Measurements from ENCODE around the gene CALML5. TPM values are rescaled to one million over a fixed set of nuclear protein-coding genes. Genes with fewer than 3 reads are reported as not detected.

Gene CALML5
- total and polyA plus RNA-seq, 2 experiments from 2014 or later: not detected

DNA sequence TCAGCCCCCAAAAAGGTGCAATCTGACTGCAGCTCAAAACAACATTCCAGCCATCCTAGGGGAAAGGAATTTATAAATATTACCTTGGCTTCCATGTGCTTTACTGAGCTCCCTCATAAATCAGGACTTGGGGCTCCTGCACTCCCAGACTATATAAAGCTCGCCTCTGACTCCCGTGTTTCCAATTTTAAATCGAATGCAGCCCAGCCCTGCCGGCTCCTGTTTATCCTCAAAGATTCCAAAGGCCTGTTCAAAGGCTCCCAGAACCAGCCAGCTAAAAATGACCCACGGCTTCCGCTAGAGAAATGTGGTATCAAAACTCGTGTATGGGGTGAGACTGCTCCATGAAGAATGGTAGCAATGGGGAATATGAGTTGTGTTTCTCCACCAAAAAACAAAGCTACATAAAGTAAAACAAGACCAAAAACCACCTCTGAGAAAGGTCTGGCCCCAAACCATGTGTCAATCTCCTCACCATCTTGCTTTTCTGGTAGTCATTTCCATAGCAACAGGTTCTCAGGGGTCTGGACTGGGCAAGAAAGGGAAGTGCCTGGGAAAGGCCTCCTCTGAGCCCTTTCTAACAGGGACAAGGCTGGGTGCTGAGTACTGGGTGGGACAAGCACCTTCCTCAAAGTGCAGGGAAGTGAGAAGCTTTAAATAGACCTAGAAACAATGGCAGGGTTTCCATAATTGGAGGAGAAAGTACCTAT, 30.5 kb upstream of the CALML5 start:
- in situ Hi-C loops (cut with MboI): no loop called here
- no peak overlapping the region for H2AFZ ChIP-seq
- DNase-seq: no peak
- H4K20me1 ChIP-seq (ENCODE audit: insufficient read depth): no peaks in the 10 kb centered on the region
- H3K36me3 ChIP-seq (ENCODE audit: low read depth): no peaks in the 10 kb centered on the region
- H3K9me2 ChIP-seq (ENCODE audit: insufficient read depth): no peaks in the 10 kb centered on the region
- no peak overlapping the region for H3K4me3 ChIP-seq
- TF ChIP-seq EZH2phosphoT487 (IDR thresholded peaks at IDR 0.05; ENCODE audit: insufficient read depth, low read depth) (no peak), EZH2 (IDR thresholded peaks at IDR 0.05; ENCODE audit: insufficient read depth, poor library complexity, severe bottlenecking) (no peak)
- H3K4me1 ChIP-seq (ENCODE audit: insufficient read depth): no peaks in the 10 kb centered on the region; the same call in 1 of the 2 replicates
- no peak overlapping the region for H3K9ac ChIP-seq
- no peaks in the 10 kb centered on the region for H3K79me2 ChIP-seq (ENCODE audit: insufficient read depth)
- H3K27ac ChIP-seq: no peak overlapping the region
- H3K9me3 ChIP-seq (ENCODE audit: low read depth): no peaks in the 10 kb centered on the region
- 0 out of 2 replicates have a peak, but pooled peaks cover 4% of the 10 kb centered on the region for H3F3A ChIP-seq (ENCODE audit: insufficient read depth)
- WGBS, 2 experiments (ENCODE audit: low coverage in 1 of 2, low lambda C conversion rate in 2 of 2, missing lambda C conversion rate in 2 of 2): 81 to 87% methylated on average over 7 of the region's 7 CpGs
- H3K27me3 ChIP-seq (replicated peaks; ENCODE audit: insufficient read depth): no peaks in the 10 kb centered on the region
- H3K4me2 ChIP-seq (ENCODE audit: unreplicated experiment): no peak overlapping the region

- H3F3A ChIP-seq (ENCODE audit: insufficient read depth): no peaks in the 10 kb centered on the region
- no peaks in the 10 kb centered on the region for H3K36me3 ChIP-seq (ENCODE audit: low read depth)
- H3K79me2 ChIP-seq (ENCODE audit: insufficient read depth): no peaks in the 10 kb centered on the region
- TF ChIP-seq EZH2phosphoT487 (IDR thresholded peaks at IDR 0.05; ENCODE audit: insufficient read depth, low read depth) (no peak), EZH2 (IDR thresholded peaks at IDR 0.05; ENCODE audit: insufficient read depth, poor library complexity, severe bottlenecking) (no peak)
- in situ Hi-C loops (cut with MboI): no loop called here
- H3K27me3 ChIP-seq (replicated peaks; ENCODE audit: insufficient read depth): no peaks in the 10 kb centered on the region
- H3K4me3 ChIP-seq: no peak overlapping the region
- H3K4me2 ChIP-seq (ENCODE audit: unreplicated experiment): no peak overlapping the region
- H3K9ac ChIP-seq: no peak overlapping the region
- DNase-seq: no peak
- H3K9me2 ChIP-seq (ENCODE audit: insufficient read depth): no peaks in the 10 kb centered on the region
- H2AFZ ChIP-seq: no peak overlapping the region
- WGBS, 2 experiments (ENCODE audit: low coverage in 1 of 2, low lambda C conversion rate in 2 of 2, missing lambda C conversion rate in 2 of 2): 64 to 70% methylated on average over 11 of the region's 11 CpGs
- no peak overlapping the region for H3K27ac ChIP-seq
- H3K9me3 ChIP-seq (ENCODE audit: low read depth): no peaks in the 10 kb centered on the region
- no peaks in the 10 kb centered on the region for H3K4me1 ChIP-seq (ENCODE audit: insufficient read depth)
- no peaks in the 10 kb centered on the region for H4K20me1 ChIP-seq (ENCODE audit: insufficient read depth)
Observed at GRCh38 chr10:5528989-5529701, 29.8 kb upstream of the CALML5 start.

DNA sequence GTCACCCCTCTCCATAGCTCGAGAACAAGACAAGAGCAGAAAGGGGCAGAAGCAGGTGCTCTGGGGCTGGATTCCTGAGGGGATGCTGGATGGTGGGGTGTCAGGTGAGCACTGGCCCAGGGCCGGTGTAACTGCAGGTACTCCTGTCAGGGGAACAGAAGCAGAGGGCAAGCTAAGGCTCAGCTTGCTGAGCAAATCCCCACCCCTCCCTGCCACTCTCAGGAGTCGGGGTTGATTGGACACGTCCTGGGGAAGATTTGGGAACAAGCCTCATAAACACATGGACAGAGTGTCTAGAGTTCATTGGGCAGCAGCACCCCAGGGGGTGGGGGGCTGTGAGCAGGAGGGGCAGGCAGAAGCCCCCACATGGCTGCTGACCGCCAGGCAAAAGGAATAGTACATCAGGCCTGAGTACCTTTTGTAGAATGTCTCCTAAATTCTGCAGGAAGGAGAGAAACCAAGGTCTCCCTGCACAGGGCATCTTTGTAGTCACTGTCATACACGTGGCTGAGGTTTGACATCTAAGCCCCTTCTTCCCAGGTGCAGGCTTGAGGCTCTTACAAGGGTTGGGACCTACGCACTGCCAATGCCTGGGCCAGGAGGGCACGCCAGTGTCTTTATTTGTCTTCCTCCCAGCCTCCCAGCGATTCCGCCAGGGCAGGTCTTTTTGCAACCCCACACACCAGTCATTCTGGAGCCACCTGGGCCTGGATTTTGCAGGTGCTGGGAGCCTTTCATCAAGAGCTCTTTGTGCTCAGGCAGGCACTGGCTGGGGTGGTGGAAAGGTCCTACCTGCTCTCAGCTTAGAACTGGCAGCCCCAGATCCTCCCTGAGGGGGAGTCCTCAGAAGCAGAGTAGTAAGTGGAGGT, 28.2 kb upstream of the CALML5 start:
- H3K9me3 ChIP-seq (ENCODE audit: low read depth): no peaks in the 10 kb centered on the region
- no peak overlapping the region for H3K9ac ChIP-seq
- H3K4me1 ChIP-seq (ENCODE audit: insufficient read depth): no peaks in the 10 kb centered on the region
- no peak for DNase-seq
- no peaks in the 10 kb centered on the region for H3K9me2 ChIP-seq (ENCODE audit: insufficient read depth)
- no peak overlapping the region for H3K4me2 ChIP-seq (ENCODE audit: unreplicated experiment)
- no peaks in the 10 kb centered on the region for H3K27me3 ChIP-seq (replicated peaks; ENCODE audit: insufficient read depth)
- H3K79me2 ChIP-seq (ENCODE audit: insufficient read depth): no peaks in the 10 kb centered on the region
- H3F3A ChIP-seq (ENCODE audit: insufficient read depth): no peaks in the 10 kb centered on the region
- TF ChIP-seq EZH2phosphoT487 (IDR thresholded peaks at IDR 0.05; ENCODE audit: insufficient read depth, low read depth): no peak
- TF ChIP-seq EZH2 (IDR thresholded peaks at IDR 0.05; ENCODE audit: insufficient read depth, poor library complexity, severe bottlenecking): no peak
- no peak overlapping the region for H3K27ac ChIP-seq
- in situ Hi-C loops (cut with MboI): no loop called here
- H2AFZ ChIP-seq: no peak overlapping the region
- no peaks in the 10 kb centered on the region for H3K36me3 ChIP-seq (ENCODE audit: low read depth)
- WGBS, 2 experiments (ENCODE audit: low coverage in 1 of 2, low lambda C conversion rate in 2 of 2, missing lambda C conversion rate in 2 of 2): 71 to 75% methylated on average over 10 of the region's 10 CpGs
- H3K4me3 ChIP-seq: no peak overlapping the region
- no peaks in the 10 kb centered on the region for H4K20me1 ChIP-seq (ENCODE audit: insufficient read depth)

DNA sequence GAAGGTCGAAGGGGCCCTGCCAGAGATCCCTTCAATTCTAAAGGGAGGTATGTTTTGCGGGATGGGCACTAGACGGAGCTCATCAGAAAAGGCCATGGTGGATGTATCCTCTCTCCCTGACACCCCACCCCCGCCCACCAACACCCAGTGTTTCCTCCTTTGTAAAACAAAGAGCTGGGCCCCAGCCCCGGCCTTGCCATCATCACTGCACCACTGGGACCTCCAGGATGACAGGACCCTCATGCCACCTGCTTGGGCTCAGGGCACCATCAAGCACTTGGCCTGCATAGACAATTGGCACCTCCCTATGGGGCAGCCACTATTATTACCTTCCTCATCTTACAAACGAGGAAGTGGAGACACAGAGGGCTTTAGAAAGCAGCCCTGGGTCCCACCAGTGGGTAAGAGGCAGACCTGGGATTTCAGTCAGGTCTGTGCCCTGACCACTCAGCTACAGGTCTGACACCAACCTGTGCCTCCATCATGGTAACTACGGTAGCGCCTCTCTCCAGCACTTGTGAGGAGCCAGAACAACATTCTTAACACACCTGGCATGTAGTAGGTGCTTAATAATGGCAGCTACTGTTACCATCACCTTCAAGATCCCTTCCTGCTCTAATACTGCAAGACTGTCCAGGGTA, 27.4 kb upstream of the CALML5 start:
- no peak overlapping the region for H3K27ac ChIP-seq
- no peaks in the 10 kb centered on the region for H3K27me3 ChIP-seq (replicated peaks; ENCODE audit: insufficient read depth)
- no peak overlapping the region for H2AFZ ChIP-seq
- WGBS, 2 experiments (ENCODE audit: low coverage in 1 of 2, low lambda C conversion rate in 2 of 2, missing lambda C conversion rate in 2 of 2): 75 to 80% methylated on average over 6 to 8 of the region's 8 CpGs
- TF ChIP-seq EZH2phosphoT487 (IDR thresholded peaks at IDR 0.05; ENCODE audit: insufficient read depth, low read depth): no peak
- no peak for TF ChIP-seq EZH2 (IDR thresholded peaks at IDR 0.05; ENCODE audit: insufficient read depth, poor library complexity, severe bottlenecking)
- in situ Hi-C loops (cut with MboI): no loop called here
- no peak for DNase-seq
- no peaks in the 10 kb centered on the region for H3K9me2 ChIP-seq (ENCODE audit: insufficient read depth)
- H3K79me2 ChIP-seq (ENCODE audit: insufficient read depth): no peaks in the 10 kb centered on the region
- no peaks in the 10 kb centered on the region for H4K20me1 ChIP-seq (ENCODE audit: insufficient read depth)
- H3K4me3 ChIP-seq: no peak overlapping the region
- H3K9ac ChIP-seq: no peak overlapping the region
- H3K4me1 ChIP-seq (ENCODE audit: insufficient read depth): no peaks in the 10 kb centered on the region
- H3K4me2 ChIP-seq (ENCODE audit: unreplicated experiment): no peak overlapping the region
- no peaks in the 10 kb centered on the region for H3K36me3 ChIP-seq (ENCODE audit: low read depth)
- no peaks in the 10 kb centered on the region for H3K9me3 ChIP-seq (ENCODE audit: low read depth)
- H3F3A ChIP-seq (ENCODE audit: insufficient read depth): no peaks in the 10 kb centered on the region
